ENCODE results near the gene PLEKHG2.

GRCh38 chr19:39420769-39421168 is 8.3 kb downstream of the PLEKHG2 start:
- no peak for TF ChIP-seq CTCF (IDR thresholded peaks at IDR 0.05)
- no peak for TF ChIP-seq POLR2AphosphoS5 (IDR thresholded peaks at IDR 0.05)
